ENCODE data around the gene PLEKHA1. TPM values are rescaled to one million over a fixed set of nuclear protein-coding genes. Genes with fewer than 3 reads are reported as not detected.

Gene PLEKHA1
- total and polyA plus RNA-seq, 2 experiments from 2014 or later: 54.0 to 62.6 TPM

- no peak overlapping the region for H3K4me3 ChIP-seq
- no peaks in the 10 kb centered on the region for H3K79me2 ChIP-seq
- WGBS (ENCODE audit: low lambda C conversion rate, missing lambda C conversion rate): 57% methylated on average over 6 of the region's 6 CpGs
- no peak overlapping the region for H2AFZ ChIP-seq
- no peaks in the 10 kb centered on the region for H3K9me2 ChIP-seq (replicated peaks; ENCODE audit: insufficient read depth)
- peak overlapping the region; percentile 31 for H3K27ac ChIP-seq
- TF ChIP-seq CTCF (IDR thresholded peaks at IDR 0.05; ENCODE audit: poor library complexity) (no peak), EZH2phosphoT487 (IDR thresholded peaks at IDR 0.05; ENCODE audit: low read depth, severe bottlenecking, unreplicated experiment) (no peak), EZH2 (IDR thresholded peaks at IDR 0.05; ENCODE audit: borderline replicate concordance) (no peak)
- no peaks in the 10 kb centered on the region for H4K20me1 ChIP-seq (ENCODE audit: insufficient read depth, poor library complexity, severe bottlenecking)
- DNase-seq (ENCODE audit: low spot score): no peak
- peaks cover 25% of the 10 kb centered on the region for H3K4me1 ChIP-seq (ENCODE audit: insufficient read depth)
- no peaks in the 10 kb centered on the region for H3K9me3 ChIP-seq (ENCODE audit: low read depth)
- H3K36me3 ChIP-seq (replicated peaks; ENCODE audit: insufficient read depth, low read depth): no peaks in the 10 kb centered on the region
- no peak overlapping the region for H3K4me2 ChIP-seq
- H3K27me3 ChIP-seq: no peaks in the 10 kb centered on the region
Observed at GRCh38 chr10:122476333-122476695, 101.8 kb downstream of the PLEKHA1 start.

- H2AFZ ChIP-seq: no peak overlapping the region
- H3K36me3 ChIP-seq (replicated peaks; ENCODE audit: insufficient read depth, low read depth): no peaks in the 10 kb centered on the region
- no peaks in the 10 kb centered on the region for H3K79me2 ChIP-seq
- no peak overlapping the region for H3K27ac ChIP-seq
- no peak overlapping the region for H3K4me3 ChIP-seq
- DNase-seq (ENCODE audit: low spot score): no peak
- no peaks in the 10 kb centered on the region for H3K27me3 ChIP-seq
- TF ChIP-seq CTCF (IDR thresholded peaks at IDR 0.05; ENCODE audit: poor library complexity) (no peak), EZH2 (IDR thresholded peaks at IDR 0.05; ENCODE audit: borderline replicate concordance) (no peak), EZH2phosphoT487 (IDR thresholded peaks at IDR 0.05; ENCODE audit: low read depth, severe bottlenecking, unreplicated experiment) (no peak)
- H3K4me2 ChIP-seq: no peak overlapping the region
- no peaks in the 10 kb centered on the region for H4K20me1 ChIP-seq (ENCODE audit: insufficient read depth, poor library complexity, severe bottlenecking)
- 70% methylated on average over 5 of the region's 5 CpGs for WGBS (ENCODE audit: low lambda C conversion rate, missing lambda C conversion rate)
- no peaks in the 10 kb centered on the region for H3K9me2 ChIP-seq (replicated peaks; ENCODE audit: insufficient read depth)
- no peaks in the 10 kb centered on the region for H3K9me3 ChIP-seq (ENCODE audit: low read depth)
- H3K4me1 ChIP-seq (ENCODE audit: insufficient read depth): peaks cover 25% of the 10 kb centered on the region
Observed at GRCh38 chr10:122477436-122477835, 102.9 kb downstream of the PLEKHA1 start.

- Histone ChIP-seq H4K20me1 (ENCODE audit: insufficient read depth, poor library complexity, severe bottlenecking) (no peaks in the 10 kb centered on the region), H3K36me3 (replicated peaks; ENCODE audit: insufficient read depth, low read depth) (no peaks in the 10 kb centered on the region), H3K4me1 (ENCODE audit: insufficient read depth) (peaks cover 25% of the 10 kb centered on the region), H3K4me3 (no peak overlapping the region), H3K27me3 (no peaks in the 10 kb centered on the region), H2AFZ (no peak overlapping the region), H3K79me2 (no peaks in the 10 kb centered on the region), H3K27ac (no peak overlapping the region), H3K9me3 (ENCODE audit: low read depth) (no peaks in the 10 kb centered on the region), H3K9me2 (replicated peaks; ENCODE audit: insufficient read depth) (no peaks in the 10 kb centered on the region), H3K4me2 (no peak overlapping the region)
- 93% methylated on average over 7 of the region's 7 CpGs for WGBS (ENCODE audit: low lambda C conversion rate, missing lambda C conversion rate)
- TF ChIP-seq CTCF (IDR thresholded peaks at IDR 0.05; ENCODE audit: poor library complexity): no peak
- no peak for TF ChIP-seq EZH2phosphoT487 (IDR thresholded peaks at IDR 0.05; ENCODE audit: low read depth, severe bottlenecking, unreplicated experiment)
- TF ChIP-seq EZH2 (IDR thresholded peaks at IDR 0.05; ENCODE audit: borderline replicate concordance): no peak
- no peak for DNase-seq (ENCODE audit: low spot score)
Observed at GRCh38 chr10:122478971-122479370, 104.5 kb downstream of the PLEKHA1 start.
